Sigmoid colon (tissue), 7 donors: ENCODE data around the gene FN1. TPM values are rescaled to one million over a fixed set of nuclear protein-coding genes. Genes with fewer than 3 reads are reported as not detected.

Experiments used
- DNase-seq: peaks from one replicate; pipeline ENCODE4 v3.0.0-alpha.2; 2019
- H3K27ac ChIP-seq, 4 donors: fragments of 200-600 bp; sonication (generic); one replicate each; pipeline ENCODE4 v1.5.1; 2016 to 2019; ENCODE audit warnings: mild to moderate bottlenecking in 1 of 4
- H3K27me3 ChIP-seq, 3 donors: fragments of 200-600 bp; sonication (generic); one replicate each; pipeline ENCODE4 v1.5.1; 2019; ENCODE audit warnings: mild to moderate bottlenecking in 1 of 3
- H3K36me3 ChIP-seq, 4 donors: fragments of 200-600 bp; sonication (generic); one replicate each; pipeline ENCODE4 v1.5.1; 2016 to 2019
- H3K4me1 ChIP-seq, 4 donors: fragments of 200-600 bp; sonication (generic); one replicate each; pipeline ENCODE4 v1.5.1; 2017 to 2019
- H3K4me3 ChIP-seq, 4 donors: fragments of 200-600 bp; sonication (generic); one replicate each; pipeline ENCODE4 v1.5.1; 2017 to 2019; ENCODE audit warnings: mild to moderate bottlenecking in 2 of 4, moderate library complexity in 1 of 4
- H3K9me3 ChIP-seq, 4 donors: fragments of 200-600 bp in 3 of 4; sonication (generic) in 3 of 4; one replicate each; pipeline versions ENCODE4 v1.5.1 to v1.6.1; 2013 to 2019
- EP300 ChIP-seq, 4 donors: sonication (generic); formaldehyde crosslinking; IDR thresholded peaks; one replicate each; pipeline ENCODE4 v1.6.1; 2017; ENCODE audit warnings: antibody characterized with exemption in 4 of 4
- POLR2A ChIP-seq, 2 donors: fragments of 450-650 bp; IDR thresholded peaks; one replicate each; pipeline ENCODE4 v1.6.1; 2016; ENCODE audit warnings: antibody characterized with exemption in 2 of 2, mild to moderate bottlenecking in 2 of 2, moderate library complexity in 2 of 2
- POLR2AphosphoS5 ChIP-seq, 4 donors: sonication (generic); formaldehyde crosslinking; IDR thresholded peaks; one replicate each; pipeline ENCODE4 v1.6.1; 2017; ENCODE audit warnings: antibody characterized with exemption in 4 of 4
- WGBS, 2 donors: extraction: QIAGEN DNeasy Blood & Tissue Kit; methylation state at CpG; one replicate each; pipeline ENCODE4 v1.1.7; 2013; 5-methylcytosine and 5-hydroxymethylcytosine counted together
- intact Hi-C: fragments of 100-400 bp; cut with DNase I; formaldehyde crosslinking; loops from one replicate; pipeline ENCODE4 v1.15.1; 2023
- polyA plus RNA-seq, 3 donors: library from polyadenylated mRNA; stranded (reverse); fragments of 200-250 nt; gene quantifications; one replicate each; pipeline ENCODE4 v1.2.3, GENCODE V29; 2013
- total RNA-seq, 4 donors: library from RNA; depleted of rRNA; stranded (reverse); fragments of >200 nt; gene quantifications; one replicate each; pipeline ENCODE4 v1.1.0, GENCODE V29; 2016
- TF ChIP-seq, protein P1 (sequence below), 4 experiments: fragments of 450-650 bp in 3 of 4; fragments of 200-600 bp in 1 of 4; IDR thresholded peaks; one replicate each; pipeline ENCODE4 v1.5.1; 2016 to 2019; ENCODE audit warnings: antibody characterized with exemption in 4 of 4, mild to moderate bottlenecking in 3 of 4, moderate library complexity in 2 of 4
- donor health status: healthy with polysubstance abuse.
- donor health status: Bipolar disorder and iron deficiency.
- donor health status: healthy.

The FN1 gene
- total and polyA plus RNA-seq, 7 donors: 13.6 to 3,059 (median 671) TPM

DNA sequence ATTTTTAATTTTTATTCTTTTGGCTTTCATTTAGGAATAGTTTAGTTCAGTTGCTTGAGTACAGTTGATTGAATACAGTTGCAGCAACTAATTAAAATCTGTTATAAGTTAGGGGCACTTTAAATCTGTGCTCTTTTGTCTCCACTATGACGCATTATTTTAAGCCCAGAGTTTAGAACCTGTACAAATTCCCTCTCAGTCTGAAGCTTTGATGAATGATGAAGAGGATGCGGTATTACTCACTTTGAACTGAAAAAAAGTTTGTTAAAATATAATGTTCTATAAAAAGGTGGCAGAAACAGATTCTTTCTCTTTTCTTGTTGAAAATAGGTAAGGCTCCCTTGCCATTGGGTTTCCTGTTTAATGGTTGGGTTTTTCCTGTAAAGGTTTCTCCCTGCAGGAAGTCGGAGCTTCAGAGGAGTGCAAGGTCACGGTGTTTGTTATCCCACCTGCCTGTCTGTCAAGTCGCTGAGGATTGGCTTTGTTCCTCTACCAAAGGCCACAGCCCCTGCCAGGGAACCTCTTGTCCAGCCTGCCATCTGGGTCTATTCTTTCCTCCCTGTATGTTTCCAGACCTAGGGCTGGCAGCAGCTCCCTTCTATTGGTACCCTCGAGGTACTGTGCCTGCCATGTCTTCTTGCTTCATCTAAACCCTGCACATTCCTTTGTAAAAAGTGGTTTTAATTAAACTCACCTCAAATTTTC, 43.8 kb upstream of the FN1 start:
- Histone ChIP-seq H3K4me3 (no peak overlapping the region), H3K9me3 (no peaks in the 10 kb centered on the region), H3K36me3 (no peaks in the 10 kb centered on the region), H3K27ac (no peak overlapping the region), H3K4me1 (no peaks in the 10 kb centered on the region), H3K27me3 (no peaks in the 10 kb centered on the region)
- 79 to 81% methylated on average over 6 of the region's 6 CpGs for WGBS, 2 donors
- DNase-seq: no peak
- TF ChIP-seq, protein P1, sequence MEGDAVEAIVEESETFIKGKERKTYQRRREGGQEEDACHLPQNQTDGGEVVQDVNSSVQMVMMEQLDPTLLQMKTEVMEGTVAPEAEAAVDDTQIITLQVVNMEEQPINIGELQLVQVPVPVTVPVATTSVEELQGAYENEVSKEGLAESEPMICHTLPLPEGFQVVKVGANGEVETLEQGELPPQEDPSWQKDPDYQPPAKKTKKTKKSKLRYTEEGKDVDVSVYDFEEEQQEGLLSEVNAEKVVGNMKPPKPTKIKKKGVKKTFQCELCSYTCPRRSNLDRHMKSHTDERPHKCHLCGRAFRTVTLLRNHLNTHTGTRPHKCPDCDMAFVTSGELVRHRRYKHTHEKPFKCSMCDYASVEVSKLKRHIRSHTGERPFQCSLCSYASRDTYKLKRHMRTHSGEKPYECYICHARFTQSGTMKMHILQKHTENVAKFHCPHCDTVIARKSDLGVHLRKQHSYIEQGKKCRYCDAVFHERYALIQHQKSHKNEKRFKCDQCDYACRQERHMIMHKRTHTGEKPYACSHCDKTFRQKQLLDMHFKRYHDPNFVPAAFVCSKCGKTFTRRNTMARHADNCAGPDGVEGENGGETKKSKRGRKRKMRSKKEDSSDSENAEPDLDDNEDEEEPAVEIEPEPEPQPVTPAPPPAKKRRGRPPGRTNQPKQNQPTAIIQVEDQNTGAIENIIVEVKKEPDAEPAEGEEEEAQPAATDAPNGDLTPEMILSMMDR (IDR thresholded peaks at IDR 0.05): no peak
- no peak for TF ChIP-seq POLR2A (IDR thresholded peaks at IDR 0.05)
- no peak for TF ChIP-seq EP300 (IDR thresholded peaks at IDR 0.05)
- no peak for TF ChIP-seq POLR2AphosphoS5 (IDR thresholded peaks at IDR 0.05)
- intact Hi-C loops: loop anchor here (10.0 kb wide), 1 partner anchor 105 kb away; no protein-coding TSS in a partner anchor

- Histone ChIP-seq H3K27me3 (no peaks in the 10 kb centered on the region), H3K27ac (no peak overlapping the region), H3K9me3 (no peaks in the 10 kb centered on the region), H3K36me3 (no peaks in the 10 kb centered on the region), H3K4me3 (no peak overlapping the region), H3K4me1 (no peaks in the 10 kb centered on the region)
- no peak for TF ChIP-seq POLR2A (IDR thresholded peaks at IDR 0.05)
- DNase-seq: no peak
- intact Hi-C loops: loop anchor here (10.0 kb wide), 1 partner anchor 106 kb away; no protein-coding TSS in a partner anchor
- 89 to 91% methylated on average over 2 of the region's 2 CpGs for WGBS, 2 donors
Observed at GRCh38 chr2:215479121-215479520, 43.3 kb upstream of the FN1 start.

DNA sequence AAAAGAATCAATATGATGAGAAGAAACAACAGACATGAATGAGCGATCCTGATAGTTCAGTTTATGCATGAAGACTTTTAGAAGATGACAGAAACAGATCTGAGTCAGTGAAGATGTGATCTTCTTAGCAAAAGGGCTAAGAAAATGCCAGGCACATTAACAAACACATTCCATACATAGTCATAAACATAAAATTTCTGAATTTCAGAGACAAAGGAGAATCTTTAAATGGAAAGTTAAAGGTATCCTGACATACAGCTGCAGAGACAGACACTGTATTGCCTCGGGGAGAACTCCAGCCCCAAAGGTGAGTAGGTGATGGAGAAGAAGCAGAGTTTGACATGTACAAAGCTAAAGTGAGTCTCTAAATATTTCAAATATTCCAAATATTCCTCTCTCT, 40.6 kb upstream of the FN1 start:
- intact Hi-C loops: loop anchor here (10.0 kb wide), 1 partner anchor 108 kb away; no protein-coding TSS in a partner anchor
- no peaks in the 10 kb centered on the region for H3K4me1 ChIP-seq
- DNase-seq: no peak
- TF ChIP-seq, protein P1 (IDR thresholded peaks at IDR 0.05): no peak
- TF ChIP-seq EP300 (IDR thresholded peaks at IDR 0.05) (no peak), POLR2A (IDR thresholded peaks at IDR 0.05) (no peak), POLR2AphosphoS5 (IDR thresholded peaks at IDR 0.05) (no peak)
- H3K4me3 ChIP-seq: no peak overlapping the region
- H3K27ac ChIP-seq: no peak overlapping the region
- WGBS, 2 donors: 85 to 90% methylated on average over 2 of the region's 2 CpGs
- no peaks in the 10 kb centered on the region for H3K9me3 ChIP-seq
- no peaks in the 10 kb centered on the region for H3K36me3 ChIP-seq
- H3K27me3 ChIP-seq: no peaks in the 10 kb centered on the region

DNA sequence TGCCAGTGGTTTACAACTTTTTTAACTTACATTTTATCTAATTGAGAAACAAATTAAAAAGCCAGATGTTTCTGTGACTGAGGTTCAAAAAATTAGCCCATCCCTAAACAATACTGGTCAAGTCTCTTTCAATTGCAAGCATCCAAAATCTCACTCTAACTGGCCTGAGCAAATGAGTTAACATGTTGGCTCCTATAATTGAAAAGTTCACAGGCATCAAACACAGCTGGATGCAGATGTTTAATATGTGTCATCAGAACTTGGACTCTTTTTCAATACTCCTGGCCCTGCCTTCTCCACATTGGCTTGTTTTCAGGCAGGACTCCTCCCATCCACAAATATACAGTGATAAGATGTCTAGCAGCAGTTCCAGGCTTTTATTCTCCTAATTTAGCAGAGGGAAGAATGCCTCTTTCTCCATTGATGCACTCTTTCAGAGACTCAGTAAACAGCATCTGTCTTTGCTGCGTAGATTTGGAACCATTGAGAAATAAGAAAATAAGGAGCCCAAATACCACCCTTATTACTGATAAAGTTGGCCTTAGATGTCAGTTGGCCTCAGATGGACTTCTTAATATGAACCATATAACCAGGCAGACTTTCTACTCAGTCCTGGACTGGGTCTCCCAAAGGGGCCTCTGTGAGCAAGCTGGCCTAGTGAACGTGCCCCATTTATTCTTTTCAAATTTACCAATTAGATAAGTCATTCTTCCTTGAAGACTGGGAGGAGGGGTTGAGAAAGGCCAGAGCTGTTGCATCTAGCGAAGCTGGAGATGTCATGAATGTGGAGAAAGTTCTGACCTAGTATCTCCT, 30.4 kb upstream of the FN1 start:
- no peak for DNase-seq
- Histone ChIP-seq H3K4me1 (peaks cover 0 to 5% (median under 1%) of the 10 kb centered on the region in 4 donors), H3K9me3 (no peaks in the 10 kb centered on the region), H3K27ac (peak overlapping the region in 1 of 4 donors; percentile 41), H3K36me3 (no peaks in the 10 kb centered on the region), H3K27me3 (no peaks in the 10 kb centered on the region), H3K4me3 (no peak overlapping the region)
- 83 to 87% methylated on average over 3 of the region's 3 CpGs for WGBS, 2 donors
- no peak for TF ChIP-seq POLR2AphosphoS5 (IDR thresholded peaks at IDR 0.05)
- TF ChIP-seq, protein P1 (IDR thresholded peaks at IDR 0.05): no peak
- no peak for TF ChIP-seq EP300 (IDR thresholded peaks at IDR 0.05)
- no peak for TF ChIP-seq POLR2A (IDR thresholded peaks at IDR 0.05)
- intact Hi-C loops: no loop called here

- no peak overlapping the region for H3K4me3 ChIP-seq
- H3K36me3 ChIP-seq: no peaks in the 10 kb centered on the region
- H3K4me1 ChIP-seq: peaks cover 0 to 16% (median 8%) of the 10 kb centered on the region in 4 donors
- TF ChIP-seq POLR2A (IDR thresholded peaks at IDR 0.05) (no peak), EP300 (IDR thresholded peaks at IDR 0.05) (no peak), POLR2AphosphoS5 (IDR thresholded peaks at IDR 0.05) (no peak)
- TF ChIP-seq, protein P1 (IDR thresholded peaks at IDR 0.05): no peak
- no peaks in the 10 kb centered on the region for H3K9me3 ChIP-seq
- DNase-seq: no peak
- WGBS, 2 donors: 65 to 66% methylated on average over 2 of the region's 2 CpGs
- no peak overlapping the region for H3K27ac ChIP-seq
- intact Hi-C loops: no loop called here
- H3K27me3 ChIP-seq: no peaks in the 10 kb centered on the region
Observed at GRCh38 chr2:215465256-215465655, 29.4 kb upstream of the FN1 start.
